Skeletal muscle tissue (tissue), 4 donors: ENCODE results near the gene ADNP2. TPM values are rescaled to one million over a fixed set of nuclear protein-coding genes. Genes with fewer than 3 reads are reported as not detected.

Experiments
- H3K27ac ChIP-seq: one replicate; pipeline ENCODE4 v1.7.0; 2013; ENCODE audit warnings: mild to moderate bottlenecking, low read depth, low read length, inconsistent platforms
- H3K27me3 ChIP-seq, 3 donors: one replicate each; pipeline ENCODE4 v1.7.0; 2013; ENCODE audit warnings: low read length in 3 of 3; ENCODE audit not compliant: control insufficient read depth in 3 of 3, insufficient read depth in 3 of 3
- H3K36me3 ChIP-seq, 3 donors: one replicate each; pipeline ENCODE4 v1.7.0; 2013; ENCODE audit warnings: low read length in 3 of 3; ENCODE audit not compliant: control insufficient read depth in 3 of 3, insufficient read depth in 3 of 3
- H3K4me1 ChIP-seq, 3 donors: one replicate each; pipeline ENCODE4 v1.7.0; 2013; ENCODE audit warnings: low read length in 3 of 3, mild to moderate bottlenecking in 3 of 3; ENCODE audit not compliant: control insufficient read depth in 3 of 3, insufficient read depth in 3 of 3
- H3K4me3 ChIP-seq, 3 donors: one replicate each; pipeline ENCODE4 v1.7.0; 2013; ENCODE audit warnings: low read length in 3 of 3
- H3K9ac ChIP-seq, 3 donors: one replicate each; pipeline ENCODE4 v1.7.0; 2013; ENCODE audit warnings: low read length in 3 of 3, mild to moderate bottlenecking in 3 of 3, moderate library complexity in 2 of 3, low read depth in 1 of 3
- H3K9me3 ChIP-seq, 3 donors: one replicate each; pipeline ENCODE4 v1.7.0; 2013; ENCODE audit warnings: low read length in 3 of 3; ENCODE audit not compliant: control insufficient read depth in 3 of 3
- total RNA-seq: library from RNA; depleted of rRNA; stranded (reverse); fragments of >200 nt; gene quantifications from one replicate; pipeline ENCODE4 v1.2.3, GENCODE V29; 2014
- donor health status: Osteomylitis.

ADNP2 gene
- total RNA-seq, 1 donor from 2014 or later: 8.4 TPM

- Histone ChIP-seq H3K9me3 (no peaks in the 10 kb centered on the region), H3K4me3 (no peak overlapping the region), H3K4me1 (no peaks in the 10 kb centered on the region), H3K27ac (no peak overlapping the region), H3K36me3 (no peaks in the 10 kb centered on the region), H3K27me3 (peaks cover 0 to 12% (median 3%) of the 10 kb centered on the region in 3 donors), H3K9ac (no peak overlapping the region)
Observed at GRCh38 chr18:80175451-80176204, 66.6 kb downstream of the ADNP2 start.

GRCh38 chr18:80176334-80177073 lies 67.4 kb downstream of the ADNP2 start:
- no peaks in the 10 kb centered on the region for H3K4me1 ChIP-seq
- no peak overlapping the region for H3K4me3 ChIP-seq
- H3K9me3 ChIP-seq: no peaks in the 10 kb centered on the region
- no peaks in the 10 kb centered on the region for H3K36me3 ChIP-seq
- no peak overlapping the region for H3K9ac ChIP-seq
- no peak overlapping the region for H3K27ac ChIP-seq
- peaks cover 0 to 12% (median 8%) of the 10 kb centered on the region in 3 donors for H3K27me3 ChIP-seq

- H3K9me3 ChIP-seq: no peaks in the 10 kb centered on the region
- no peak overlapping the region for H3K4me3 ChIP-seq
- no peak overlapping the region for H3K9ac ChIP-seq
- no peaks in the 10 kb centered on the region for H3K4me1 ChIP-seq
- H3K36me3 ChIP-seq: no peaks in the 10 kb centered on the region
- peaks cover 0 to 12% (median 11%) of the 10 kb centered on the region in 3 donors for H3K27me3 ChIP-seq
- no peak overlapping the region for H3K27ac ChIP-seq
Observed at GRCh38 chr18:80177128-80177527, 68.1 kb downstream of the ADNP2 start.

GRCh38 chr18:80178935-80179818 lies 70.1 kb downstream of the ADNP2 start:
- Histone ChIP-seq H3K9ac (no peak overlapping the region), H3K9me3 (no peaks in the 10 kb centered on the region), H3K27me3 (peaks cover 0 to 11% (median 7%) of the 10 kb centered on the region in 3 donors), H3K4me3 (no peak overlapping the region), H3K4me1 (no peaks in the 10 kb centered on the region), H3K36me3 (no peaks in the 10 kb centered on the region), H3K27ac (no peak overlapping the region)

- Histone ChIP-seq H3K36me3 (no peaks in the 10 kb centered on the region), H3K9ac (no peak overlapping the region), H3K4me3 (no peak overlapping the region), H3K27ac (no peak overlapping the region), H3K9me3 (no peaks in the 10 kb centered on the region), H3K27me3 (peaks cover 0 to 11% (median 6%) of the 10 kb centered on the region in 3 donors), H3K4me1 (no peaks in the 10 kb centered on the region)
Observed at GRCh38 chr18:80179857-80180558, 70.9 kb downstream of the ADNP2 start.

- Histone ChIP-seq H3K4me1 (no peaks in the 10 kb centered on the region), H3K4me3 (no peak overlapping the region), H3K36me3 (no peaks in the 10 kb centered on the region), H3K27ac (no peak overlapping the region), H3K9ac (no peak overlapping the region), H3K27me3 (peaks cover 0 to 11% (median 4%) of the 10 kb centered on the region in 3 donors), H3K9me3 (no peaks in the 10 kb centered on the region)
Observed at GRCh38 chr18:80180778-80181564, 71.9 kb downstream of the ADNP2 start.

GRCh38 chr18:80181642-80182461 lies 72.8 kb downstream of the ADNP2 start:
- H3K9me3 ChIP-seq: no peaks in the 10 kb centered on the region
- no peaks in the 10 kb centered on the region for H3K36me3 ChIP-seq
- no peaks in the 10 kb centered on the region for H3K4me1 ChIP-seq
- H3K27me3 ChIP-seq: peaks cover 0 to 11% (median 0%) of the 10 kb centered on the region in 3 donors
- no peak overlapping the region for H3K4me3 ChIP-seq
- H3K9ac ChIP-seq: no peak overlapping the region
- no peak overlapping the region for H3K27ac ChIP-seq

- no peaks in the 10 kb centered on the region for H3K4me1 ChIP-seq
- H3K4me3 ChIP-seq: no peak overlapping the region
- H3K27me3 ChIP-seq: peaks cover 0 to 11% (median 0%) of the 10 kb centered on the region in 3 donors
- no peaks in the 10 kb centered on the region for H3K36me3 ChIP-seq
- H3K9ac ChIP-seq: no peak overlapping the region
- H3K27ac ChIP-seq: no peak overlapping the region
- H3K9me3 ChIP-seq: no peaks in the 10 kb centered on the region
Observed at GRCh38 chr18:80182855-80183254, 73.8 kb downstream of the ADNP2 start.
